Type B pancreatic cell (in vitro differentiated cells): ENCODE data around the gene SDCCAG8. TPM values are rescaled to one million over a fixed set of nuclear protein-coding genes. Genes with fewer than 3 reads are reported as not detected.

Experiments
- DNase-seq: peaks from one replicate; pipeline ENCODE4 v3.0.0; 2021; ENCODE audit warnings: mixed read lengths; ENCODE audit not compliant: unreplicated experiment; ENCODE audit errors: extremely low spot score
- H3K27ac Mint-ChIP-seq: 2 replicates; pipeline ENCODE4 v1.8.0; 2021; ENCODE audit warnings: mild to moderate bottlenecking, mixed read lengths
- H3K27me3 Mint-ChIP-seq: 2 replicates; pipeline ENCODE4 v1.8.0; 2021; ENCODE audit warnings: mixed read lengths
- H3K36me3 Mint-ChIP-seq: 2 replicates; pipeline ENCODE4 v1.8.0; 2021; ENCODE audit warnings: mixed read lengths
- H3K4me1 Mint-ChIP-seq: one replicate; pipeline ENCODE4 v1.8.0; 2021; ENCODE audit warnings: mixed read lengths; ENCODE audit not compliant: unreplicated experiment
- H3K4me3 Mint-ChIP-seq: 2 replicates; pipeline ENCODE4 v1.8.0; 2021; ENCODE audit warnings: mild to moderate bottlenecking, mixed read lengths
- H3K9me3 Mint-ChIP-seq: 2 replicates; pipeline ENCODE4 v1.8.0; 2021; ENCODE audit warnings: mixed read lengths
- CTCF ChIP-seq: fragments of 200-600 bp; sonication (generic); conservative IDR thresholded peaks from 2 replicates; pipeline ENCODE4 v1.5.0; 2021; ENCODE audit warnings: antibody characterized with exemption, mild to moderate bottlenecking
- total RNA-seq: library from RNA; stranded (reverse); gene quantifications from 2 replicates; pipeline ENCODE4 v1.2.1, GENCODE V29; 2021; ENCODE audit warnings: low replicate concordance

Gene SDCCAG8
- total RNA-seq, 1 donor from 2014 or later: 26.0 TPM

GRCh38 chr1:243461700-243462099 lies 205.9 kb downstream of the SDCCAG8 start:
- no peak for DNase-seq
- H3K4me3 Mint-ChIP-seq: no peak overlapping the region
- no peak for TF ChIP-seq CTCF
- no peaks in the 10 kb centered on the region for H3K4me1 Mint-ChIP-seq
- no peak overlapping the region for H3K27ac Mint-ChIP-seq
- H3K9me3 Mint-ChIP-seq: no peaks in the 10 kb centered on the region
- no peaks in the 10 kb centered on the region for H3K36me3 Mint-ChIP-seq
- no peaks in the 10 kb centered on the region for H3K27me3 Mint-ChIP-seq

- Mint-ChIP-seq H3K4me3 (no peak overlapping the region), H3K27me3 (no peaks in the 10 kb centered on the region), H3K27ac (no peak overlapping the region), H3K9me3 (no peaks in the 10 kb centered on the region), H3K36me3 (no peaks in the 10 kb centered on the region), H3K4me1 (no peaks in the 10 kb centered on the region)
- DNase-seq: no peak
- TF ChIP-seq CTCF: no peak
Observed at GRCh38 chr1:243462929-243463697, 207.3 kb downstream of the SDCCAG8 start.

GRCh38 chr1:243465081-243465480 lies 209.2 kb downstream of the SDCCAG8 start:
- H3K27ac Mint-ChIP-seq: no peak overlapping the region
- DNase-seq: no peak
- no peak for TF ChIP-seq CTCF
- no peaks in the 10 kb centered on the region for H3K9me3 Mint-ChIP-seq
- H3K27me3 Mint-ChIP-seq: no peaks in the 10 kb centered on the region
- H3K36me3 Mint-ChIP-seq: no peaks in the 10 kb centered on the region
- no peak overlapping the region for H3K4me3 Mint-ChIP-seq
- no peaks in the 10 kb centered on the region for H3K4me1 Mint-ChIP-seq

GRCh38 chr1:243465738-243466137 lies 209.9 kb downstream of the SDCCAG8 start:
- Mint-ChIP-seq H3K9me3 (no peaks in the 10 kb centered on the region), H3K27ac (no peak overlapping the region), H3K4me1 (peaks cover 6% of the 10 kb centered on the region), H3K36me3 (no peaks in the 10 kb centered on the region), H3K4me3 (no peak overlapping the region), H3K27me3 (no peaks in the 10 kb centered on the region)
- DNase-seq: no peak
- TF ChIP-seq CTCF: no peak

GRCh38 chr1:243469497-243469896 lies 213.7 kb downstream of the SDCCAG8 start:
- Mint-ChIP-seq H3K27me3 (no peaks in the 10 kb centered on the region), H3K4me1 (peaks cover 25% of the 10 kb centered on the region), H3K36me3 (no peaks in the 10 kb centered on the region), H3K4me3 (no peak overlapping the region), H3K9me3 (no peaks in the 10 kb centered on the region), H3K27ac (no peak overlapping the region)
- TF ChIP-seq CTCF: no peak
- no peak for DNase-seq
